SU-DHL-6 (cell line): ENCODE measurements around the gene RBMS1.

Experiments used
- EZH2phosphoT487 ChIP-seq: fragments of 200-600 bp; sonication (generic), shearing (Covaris generic); conservative IDR thresholded peaks from 2 replicates; pipeline ENCODE4 v1.6.1; 2018; ENCODE audit warnings: mild to moderate bottlenecking, antibody characterized with exemption, low read length, moderate library complexity, mixed read lengths
- TF ChIP-seq, protein P1 (sequence below): fragments of 200-600 bp; sonication (generic); IDR thresholded peaks from one replicate; pipeline ENCODE4 v1.5.1; 2017; ENCODE audit warnings: antibody characterized with exemption, mild to moderate bottlenecking, low read length, moderate library complexity; ENCODE audit not compliant: insufficient read depth, poor library complexity, severe bottlenecking

GRCh38 chr2:160533482-160533881 lies 39.9 kb upstream of the RBMS1 start:
- TF ChIP-seq, protein P1, sequence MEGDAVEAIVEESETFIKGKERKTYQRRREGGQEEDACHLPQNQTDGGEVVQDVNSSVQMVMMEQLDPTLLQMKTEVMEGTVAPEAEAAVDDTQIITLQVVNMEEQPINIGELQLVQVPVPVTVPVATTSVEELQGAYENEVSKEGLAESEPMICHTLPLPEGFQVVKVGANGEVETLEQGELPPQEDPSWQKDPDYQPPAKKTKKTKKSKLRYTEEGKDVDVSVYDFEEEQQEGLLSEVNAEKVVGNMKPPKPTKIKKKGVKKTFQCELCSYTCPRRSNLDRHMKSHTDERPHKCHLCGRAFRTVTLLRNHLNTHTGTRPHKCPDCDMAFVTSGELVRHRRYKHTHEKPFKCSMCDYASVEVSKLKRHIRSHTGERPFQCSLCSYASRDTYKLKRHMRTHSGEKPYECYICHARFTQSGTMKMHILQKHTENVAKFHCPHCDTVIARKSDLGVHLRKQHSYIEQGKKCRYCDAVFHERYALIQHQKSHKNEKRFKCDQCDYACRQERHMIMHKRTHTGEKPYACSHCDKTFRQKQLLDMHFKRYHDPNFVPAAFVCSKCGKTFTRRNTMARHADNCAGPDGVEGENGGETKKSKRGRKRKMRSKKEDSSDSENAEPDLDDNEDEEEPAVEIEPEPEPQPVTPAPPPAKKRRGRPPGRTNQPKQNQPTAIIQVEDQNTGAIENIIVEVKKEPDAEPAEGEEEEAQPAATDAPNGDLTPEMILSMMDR, result no peak
- no peak for TF ChIP-seq EZH2phosphoT487
